H54 (cell line): Measurements from ENCODE around the gene TMEM179.

Experiments used
- DNase-seq: peaks from one replicate; pipeline ENCODE4 v3.0.0; 2011; ENCODE audit warnings: low spot score, mixed read lengths; ENCODE audit not compliant: insufficient read length
- FAIRE-seq: peaks from 3 replicates; lab custom pipeline; 2011; peaks lifted over from hg19 to GRCh38; lab: Jason Lieb, UNC
- POLR2A ChIP-seq: IDR thresholded peaks from 2 replicates; pipeline ENCODE4 v1.6.1; 2011; ENCODE audit warnings: low read depth, mild to moderate bottlenecking, low read length

The TMEM179 gene

GRCh38 chr14:104571246-104571645 lies 33.3 kb downstream of the TMEM179 start:
- no peak for TF ChIP-seq POLR2A
- DNase-seq = no peak
- no peak for FAIRE-seq

GRCh38 chr14:104569435-104569834 lies 35.1 kb downstream of the TMEM179 start:
- FAIRE-seq (no peak), DNase-seq (no peak)
- TF ChIP-seq POLR2A = no peak

- TF ChIP-seq POLR2A = no peak
- FAIRE-seq = no peak
- no peak for DNase-seq
Measured at GRCh38 chr14:104568620-104569019, 36.0 kb downstream of the TMEM179 start.

- no peak for TF ChIP-seq POLR2A
- DNase-seq = no peak
- FAIRE-seq = no peak
Measured at GRCh38 chr14:104567957-104568225, 36.7 kb downstream of the TMEM179 start.

- no peak for TF ChIP-seq POLR2A
- no peak for FAIRE-seq
- DNase-seq = no peak
Measured at GRCh38 chr14:104567141-104567956, 37.2 kb downstream of the TMEM179 start.

- FAIRE-seq (no peak), DNase-seq (no peak)
- TF ChIP-seq POLR2A = no peak
Measured at GRCh38 chr14:104564744-104565679, 39.6 kb downstream of the TMEM179 start.

- DNase-seq (peak; percentile 94), FAIRE-seq (no peak)
- no peak for TF ChIP-seq POLR2A
Measured at GRCh38 chr14:104563742-104564615, 40.6 kb downstream of the TMEM179 start.

GRCh38 chr14:104563191-104563741 lies 41.3 kb downstream of the TMEM179 start:
- FAIRE-seq (no peak), DNase-seq (no peak)
- TF ChIP-seq POLR2A = no peak

- DNase-seq = no peak
- no peak for TF ChIP-seq POLR2A
- no peak for FAIRE-seq
Measured at GRCh38 chr14:104562606-104563005, 42.0 kb downstream of the TMEM179 start.

- FAIRE-seq (no peak), DNase-seq (no peak)
- TF ChIP-seq POLR2A = no peak
Measured at GRCh38 chr14:104561632-104562495, 42.7 kb downstream of the TMEM179 start.

GRCh38 chr14:104561124-104561557 lies 43.4 kb downstream of the TMEM179 start:
- FAIRE-seq (no peak), DNase-seq (no peak)
- no peak for TF ChIP-seq POLR2A

GRCh38 chr14:104560586-104560945 lies 44.0 kb downstream of the TMEM179 start:
- no peak for DNase-seq
- TF ChIP-seq POLR2A = no peak
- no peak for FAIRE-seq

- DNase-seq (no peak), FAIRE-seq (no peak)
- TF ChIP-seq POLR2A = no peak
Measured at GRCh38 chr14:104559804-104560585, 44.6 kb downstream of the TMEM179 start.
